Erythroblast (primary cell): ENCODE measurements around the gene KRT79.
A peak's percentile ranks its signal among the peaks of the same experiment; 100 is the strongest.

ENCODE experiments used
- DNase-seq, 2 experiments: peaks; one replicate each; lab custom pipeline; 2025; lab: John Stamatoyannopoulos, UW
- GATA1 ChIP-seq: IDR thresholded peaks from 2 replicates; pipeline ENCODE4 v1.6.1; 2011; ENCODE audit warnings: low read depth, mild to moderate bottlenecking, control low read depth, low read length, moderate library complexity
- POLR2A ChIP-seq: IDR thresholded peaks from 2 replicates; pipeline ENCODE4 v1.6.1; 2011; ENCODE audit warnings: mild to moderate bottlenecking, low read length

The KRT79 gene

GRCh38 chr12:52794479-52795331 is 39.4 kb downstream of the KRT79 start:
- DNase-seq: peak in 1 of 2 experiments; percentile 32

GRCh38 chr12:52792185-52793029 is 41.7 kb downstream of the KRT79 start:
- DNase-seq: no peak
- TF ChIP-seq POLR2A: no peak
- no peak for TF ChIP-seq GATA1

More at GRCh38 chr12:52794479-52795331, 39.4 kb downstream of the KRT79 start:
- no peak for TF ChIP-seq POLR2A
- TF ChIP-seq GATA1: no peak

GRCh38 chr12:52791271-52792184 is 42.6 kb downstream of the KRT79 start:
- DNase-seq: no peak
- TF ChIP-seq GATA1 (no peak), POLR2A (no peak)

- TF ChIP-seq GATA1 (no peak), POLR2A (no peak)
Observed at GRCh38 chr12:52790427-52791270, 43.5 kb downstream of the KRT79 start.

GRCh38 chr12:52789637-52790426 is 44.3 kb downstream of the KRT79 start:
- peak; percentile 55 to 64 for DNase-seq
- TF ChIP-seq GATA1: no peak
- TF ChIP-seq POLR2A: no peak

More at GRCh38 chr12:52790427-52791270, 43.5 kb downstream of the KRT79 start:
- DNase-seq: no peak

GRCh38 chr12:52788876-52789636 is 45.1 kb downstream of the KRT79 start:
- no peak for TF ChIP-seq GATA1
- TF ChIP-seq POLR2A: no peak
- no peak for DNase-seq

- DNase-seq: no peak
- TF ChIP-seq GATA1 (no peak), POLR2A (no peak)
Observed at GRCh38 chr12:52788192-52788875, 45.8 kb downstream of the KRT79 start.

- DNase-seq: peak in 1 of 2 experiments; percentile 38
- TF ChIP-seq GATA1 (no peak), POLR2A (no peak)
Observed at GRCh38 chr12:52787324-52788191, 46.6 kb downstream of the KRT79 start.

- TF ChIP-seq GATA1 (no peak), POLR2A (no peak)
- DNase-seq: no peak
Observed at GRCh38 chr12:52784909-52785308, 49.2 kb downstream of the KRT79 start.
